H1 (cell line): Measurements from ENCODE around the gene COL26A1. TPM values are rescaled to one million over a fixed set of nuclear protein-coding genes. Genes with fewer than 3 reads are reported as not detected.

Experiments
- BACH1 ChIP-seq: IDR thresholded peaks from 2 replicates; pipeline ENCODE4 v1.6.1; 2012; ENCODE audit warnings: low read length, improper control_type of control experiment
- BRCA1 ChIP-seq: IDR thresholded peaks from 2 replicates; pipeline ENCODE4 v1.6.1; 2012; ENCODE audit warnings: low read depth, low read length, improper control_type of control experiment
- CHD2 ChIP-seq: IDR thresholded peaks from 2 replicates; pipeline ENCODE4 v1.6.1; 2012; ENCODE audit warnings: low read length, improper control_type of control experiment
- EGR1 ChIP-seq: IDR thresholded peaks from 2 replicates; pipeline ENCODE4 v1.6.1; 2011; ENCODE audit warnings: low read depth, low read length, borderline replicate concordance
- MAFK ChIP-seq: IDR thresholded peaks from 2 replicates; pipeline ENCODE4 v1.6.1; 2012; ENCODE audit warnings: low read depth, mild to moderate bottlenecking, improper control_type of control experiment, low read length
- NRF1 ChIP-seq: IDR thresholded peaks from 2 replicates; pipeline ENCODE4 v1.6.1; 2011; ENCODE audit warnings: mild to moderate bottlenecking, low read depth, low read length, improper control_type of control experiment
- PHF8 ChIP-seq: fragments of 200-600 bp; sonication (generic); conservative IDR thresholded peaks from 2 replicates; pipeline ENCODE4 v1.7.1; 2012; ENCODE audit warnings: low read depth, mild to moderate bottlenecking, inconsistent platforms, low read length, moderate library complexity
- SIN3A ChIP-seq, 2 experiments: IDR thresholded peaks in 1 of 2; conservative IDR thresholded peaks in 1 of 2; 2 replicates each; pipeline ENCODE4 v1.6.1; 2011 to 2012; ENCODE audit warnings: low read length in 2 of 2, improper control_type of control experiment in 1 of 2, low read depth in 1 of 2, mild to moderate bottlenecking in 1 of 2
- SIRT6 ChIP-seq: IDR thresholded peaks from one replicate; pipeline ENCODE4 v1.7.1; 2012; ENCODE audit warnings: low read length, inconsistent platforms
- SIX5 ChIP-seq: IDR thresholded peaks from 2 replicates; pipeline ENCODE4 v1.6.1; 2011; ENCODE audit warnings: mild to moderate bottlenecking, low read depth, low read length
- polyA plus RNA-seq, 7 experiments: library from polyadenylated mRNA; depleted of rRNA in 3 of 7; stranded (reverse) in 5 of 7; unstranded in 2 of 7; fragments of >200 nt in 5 of 7; fragments of 200-250 nt in 2 of 7; gene quantifications; 1 replicate in 5 of 7; 2 replicates in 1 of 7; 4 replicates in 1 of 7; pipeline versions ENCODE4 v1.2.1 to v1.2.3, GENCODE V29; 2011 to 2013; ENCODE audit warnings: missing spikeins in 2 of 7, mixed read lengths in 2 of 7
- total RNA-seq: library from RNA; stranded (reverse); fragmentation: NEBNext Ultra II Directional; extraction: Animal tissue kit (Norgen Biotek cat#: 25700); gene quantifications from 2 replicates; pipeline ENCODE4 v1.2.1, GENCODE V29; 2021
- TF ChIP-seq, protein P1 (sequence below): fragments of 300-600 bp; sonication (generic); IDR thresholded peaks from 2 replicates; pipeline ENCODE4 v1.7.1; 2012; ENCODE audit warnings: low read length, moderate library complexity, mild to moderate bottlenecking, inconsistent platforms; ENCODE audit not compliant: insufficient replicate concordance

COL26A1 gene
- total and polyA plus RNA-seq, 2 of the 8 experiments (the other 6 are each of a cell fraction or from before 2014, with no cell fraction given): 51.1 to 68.8 TPM

DNA sequence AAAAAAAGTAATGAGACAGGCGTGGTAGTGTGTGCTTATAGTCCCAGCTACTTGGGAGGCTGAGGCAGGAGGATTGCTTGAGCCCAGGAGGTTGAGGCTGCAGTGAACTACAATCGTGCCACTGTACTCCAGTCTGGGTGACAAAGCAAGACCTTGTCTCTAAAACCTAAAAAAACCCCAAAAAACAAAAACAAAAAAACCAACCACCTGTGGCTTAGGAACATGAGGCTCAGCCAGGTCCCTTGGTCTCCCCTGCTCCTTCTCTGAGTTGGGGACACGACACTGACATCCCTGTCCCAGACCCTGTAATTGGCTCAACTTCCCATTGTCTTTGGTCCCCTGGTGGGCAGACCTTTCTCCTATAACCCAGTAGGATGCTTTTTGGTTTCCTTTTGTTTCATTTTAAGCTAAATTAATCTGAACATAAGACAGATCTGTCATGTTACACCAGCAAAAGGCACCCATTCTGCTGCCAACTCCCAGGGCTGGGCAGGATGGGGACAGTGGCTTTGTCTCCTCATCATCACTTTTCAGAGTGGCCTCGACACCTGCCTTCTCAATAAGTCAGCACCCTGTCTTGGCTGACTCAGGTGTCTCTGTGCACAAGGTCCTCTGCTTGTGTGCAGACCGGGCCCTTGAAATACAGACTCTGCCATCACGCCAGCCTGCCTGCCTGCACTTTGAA lies 192.1 kb downstream of the COL26A1 start (continued):
- TF ChIP-seq, protein P1, sequence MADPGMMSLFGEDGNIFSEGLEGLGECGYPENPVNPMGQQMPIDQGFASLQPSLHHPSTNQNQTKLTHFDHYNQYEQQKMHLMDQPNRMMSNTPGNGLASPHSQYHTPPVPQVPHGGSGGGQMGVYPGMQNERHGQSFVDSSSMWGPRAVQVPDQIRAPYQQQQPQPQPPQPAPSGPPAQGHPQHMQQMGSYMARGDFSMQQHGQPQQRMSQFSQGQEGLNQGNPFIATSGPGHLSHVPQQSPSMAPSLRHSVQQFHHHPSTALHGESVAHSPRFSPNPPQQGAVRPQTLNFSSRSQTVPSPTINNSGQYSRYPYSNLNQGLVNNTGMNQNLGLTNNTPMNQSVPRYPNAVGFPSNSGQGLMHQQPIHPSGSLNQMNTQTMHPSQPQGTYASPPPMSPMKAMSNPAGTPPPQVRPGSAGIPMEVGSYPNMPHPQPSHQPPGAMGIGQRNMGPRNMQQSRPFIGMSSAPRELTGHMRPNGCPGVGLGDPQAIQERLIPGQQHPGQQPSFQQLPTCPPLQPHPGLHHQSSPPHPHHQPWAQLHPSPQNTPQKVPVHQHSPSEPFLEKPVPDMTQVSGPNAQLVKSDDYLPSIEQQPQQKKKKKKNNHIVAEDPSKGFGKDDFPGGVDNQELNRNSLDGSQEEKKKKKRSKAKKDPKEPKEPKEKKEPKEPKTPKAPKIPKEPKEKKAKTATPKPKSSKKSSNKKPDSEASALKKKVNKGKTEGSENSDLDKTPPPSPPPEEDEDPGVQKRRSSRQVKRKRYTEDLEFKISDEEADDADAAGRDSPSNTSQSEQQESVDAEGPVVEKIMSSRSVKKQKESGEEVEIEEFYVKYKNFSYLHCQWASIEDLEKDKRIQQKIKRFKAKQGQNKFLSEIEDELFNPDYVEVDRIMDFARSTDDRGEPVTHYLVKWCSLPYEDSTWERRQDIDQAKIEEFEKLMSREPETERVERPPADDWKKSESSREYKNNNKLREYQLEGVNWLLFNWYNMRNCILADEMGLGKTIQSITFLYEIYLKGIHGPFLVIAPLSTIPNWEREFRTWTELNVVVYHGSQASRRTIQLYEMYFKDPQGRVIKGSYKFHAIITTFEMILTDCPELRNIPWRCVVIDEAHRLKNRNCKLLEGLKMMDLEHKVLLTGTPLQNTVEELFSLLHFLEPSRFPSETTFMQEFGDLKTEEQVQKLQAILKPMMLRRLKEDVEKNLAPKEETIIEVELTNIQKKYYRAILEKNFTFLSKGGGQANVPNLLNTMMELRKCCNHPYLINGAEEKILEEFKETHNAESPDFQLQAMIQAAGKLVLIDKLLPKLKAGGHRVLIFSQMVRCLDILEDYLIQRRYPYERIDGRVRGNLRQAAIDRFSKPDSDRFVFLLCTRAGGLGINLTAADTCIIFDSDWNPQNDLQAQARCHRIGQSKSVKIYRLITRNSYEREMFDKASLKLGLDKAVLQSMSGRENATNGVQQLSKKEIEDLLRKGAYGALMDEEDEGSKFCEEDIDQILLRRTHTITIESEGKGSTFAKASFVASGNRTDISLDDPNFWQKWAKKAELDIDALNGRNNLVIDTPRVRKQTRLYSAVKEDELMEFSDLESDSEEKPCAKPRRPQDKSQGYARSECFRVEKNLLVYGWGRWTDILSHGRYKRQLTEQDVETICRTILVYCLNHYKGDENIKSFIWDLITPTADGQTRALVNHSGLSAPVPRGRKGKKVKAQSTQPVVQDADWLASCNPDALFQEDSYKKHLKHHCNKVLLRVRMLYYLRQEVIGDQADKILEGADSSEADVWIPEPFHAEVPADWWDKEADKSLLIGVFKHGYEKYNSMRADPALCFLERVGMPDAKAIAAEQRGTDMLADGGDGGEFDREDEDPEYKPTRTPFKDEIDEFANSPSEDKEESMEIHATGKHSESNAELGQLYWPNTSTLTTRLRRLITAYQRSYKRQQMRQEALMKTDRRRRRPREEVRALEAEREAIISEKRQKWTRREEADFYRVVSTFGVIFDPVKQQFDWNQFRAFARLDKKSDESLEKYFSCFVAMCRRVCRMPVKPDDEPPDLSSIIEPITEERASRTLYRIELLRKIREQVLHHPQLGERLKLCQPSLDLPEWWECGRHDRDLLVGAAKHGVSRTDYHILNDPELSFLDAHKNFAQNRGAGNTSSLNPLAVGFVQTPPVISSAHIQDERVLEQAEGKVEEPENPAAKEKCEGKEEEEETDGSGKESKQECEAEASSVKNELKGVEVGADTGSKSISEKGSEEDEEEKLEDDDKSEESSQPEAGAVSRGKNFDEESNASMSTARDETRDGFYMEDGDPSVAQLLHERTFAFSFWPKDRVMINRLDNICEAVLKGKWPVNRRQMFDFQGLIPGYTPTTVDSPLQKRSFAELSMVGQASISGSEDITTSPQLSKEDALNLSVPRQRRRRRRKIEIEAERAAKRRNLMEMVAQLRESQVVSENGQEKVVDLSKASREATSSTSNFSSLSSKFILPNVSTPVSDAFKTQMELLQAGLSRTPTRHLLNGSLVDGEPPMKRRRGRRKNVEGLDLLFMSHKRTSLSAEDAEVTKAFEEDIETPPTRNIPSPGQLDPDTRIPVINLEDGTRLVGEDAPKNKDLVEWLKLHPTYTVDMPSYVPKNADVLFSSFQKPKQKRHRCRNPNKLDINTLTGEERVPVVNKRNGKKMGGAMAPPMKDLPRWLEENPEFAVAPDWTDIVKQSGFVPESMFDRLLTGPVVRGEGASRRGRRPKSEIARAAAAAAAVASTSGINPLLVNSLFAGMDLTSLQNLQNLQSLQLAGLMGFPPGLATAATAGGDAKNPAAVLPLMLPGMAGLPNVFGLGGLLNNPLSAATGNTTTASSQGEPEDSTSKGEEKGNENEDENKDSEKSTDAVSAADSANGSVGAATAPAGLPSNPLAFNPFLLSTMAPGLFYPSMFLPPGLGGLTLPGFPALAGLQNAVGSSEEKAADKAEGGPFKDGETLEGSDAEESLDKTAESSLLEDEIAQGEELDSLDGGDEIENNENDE: no peak
- TF ChIP-seq MAFK (no peak), NRF1 (no peak), SIN3A (conservative IDR thresholded peaks at IDR 0.05 in 1 of 2, IDR thresholded peaks at IDR 0.05 in 1 of 2; ENCODE audit: low read depth in 1 of 2, low read length in 2 of 2) (no peak), BRCA1 (no peak), SIX5 (no peak), EGR1 (no peak), PHF8 (no peak), BACH1 (no peak), CHD2 (no peak), SIRT6 (no peak)
